ENCODE results near the gene TMPRSS9.

- no peak for TF ChIP-seq POLR2A (IDR thresholded peaks at IDR 0.05)
- TF ChIP-seq CTCF (IDR thresholded peaks at IDR 0.05), result no peak
- TF ChIP-seq POLR2AphosphoS5 (IDR thresholded peaks at IDR 0.05), result no peak
- no peak for TF ChIP-seq EP300 (IDR thresholded peaks at IDR 0.05)
These were observed 86.3 kb downstream of the TMPRSS9 start for GRCh38 chr19:2446381-2446780.
